Smooth muscle cell (in vitro differentiated cells): ENCODE results near the gene METTL22. TPM values are rescaled to one million over a fixed set of nuclear protein-coding genes. Genes with fewer than 3 reads are reported as not detected.

Experiments used
- DNase-seq: peaks from one replicate; lab custom pipeline; 2025; ENCODE audit not compliant: unreplicated experiment; lab: John Stamatoyannopoulos, UW
- H2AFZ ChIP-seq: fragments of 200-600 bp; sonication (generic); 2 replicates; pipeline ENCODE4 v1.6.0; 2016; ENCODE audit warnings: antibody characterized with exemption, low read depth, mild to moderate bottlenecking
- H3F3A ChIP-seq: fragments of 200-600 bp; sonication (generic); 2 replicates; pipeline ENCODE4 v1.6.0; 2017; ENCODE audit warnings: antibody characterized with exemption, low read depth
- H3K27ac ChIP-seq: fragments of 200-600 bp; sonication (generic); 2 replicates; pipeline ENCODE4 v1.5.1; 2016; ENCODE audit warnings: low read depth, mild to moderate bottlenecking
- H3K27me3 ChIP-seq: fragments of 200-600 bp; sonication (generic); 2 replicates; pipeline ENCODE4 v1.6.1; 2016; ENCODE audit warnings: low read depth, mild to moderate bottlenecking
- H3K36me3 ChIP-seq: fragments of 200-600 bp; sonication (generic); 2 replicates; pipeline ENCODE4 v1.5.1; 2016; ENCODE audit warnings: low read depth
- H3K4me1 ChIP-seq: fragments of 200-600 bp; sonication (generic); 2 replicates; pipeline ENCODE4 v1.5.1; 2016; ENCODE audit warnings: low read depth
- H3K4me2 ChIP-seq: fragments of 200-600 bp; sonication (generic); 2 replicates; pipeline ENCODE4 v1.6.0; 2016; ENCODE audit warnings: mild to moderate bottlenecking
- H3K4me3 ChIP-seq: fragments of 200-600 bp; sonication (generic); 2 replicates; pipeline ENCODE4 v1.5.1; 2016; ENCODE audit warnings: mild to moderate bottlenecking
- H3K79me2 ChIP-seq: fragments of 200-600 bp; sonication (generic); 2 replicates; pipeline ENCODE4 v1.6.0; 2016; ENCODE audit warnings: low read depth, mild to moderate bottlenecking
- H3K9ac ChIP-seq: fragments of 200-600 bp; sonication (generic); 2 replicates; pipeline ENCODE4 v1.6.0; 2016; ENCODE audit warnings: low read depth
- H3K9me3 ChIP-seq: fragments of 200-600 bp; sonication (generic); replicated peaks from 2 replicates; pipeline ENCODE4 v1.5.1; 2016; ENCODE audit warnings: low read depth
- H4K20me1 ChIP-seq: fragments of 200-600 bp; sonication (generic); 2 replicates; pipeline ENCODE4 v1.6.0; 2016; ENCODE audit warnings: low read depth
- WGBS: methylation state at CpG from one replicate; pipeline ENCODE4 v1.1.7; 2016; ENCODE audit warnings: low lambda C conversion rate; 5-methylcytosine and 5-hydroxymethylcytosine counted together
- polyA plus RNA-seq: library from polyadenylated mRNA; unstranded; fragments of >200 nt; fragmentation: Nextera tagmentation; extraction: Ambion mirVana; gene quantifications from 2 replicates; pipeline ENCODE4 v1.2.1, GENCODE V29; 2016
- total RNA-seq: library from RNA; depleted of rRNA; stranded (reverse); fragments of >200 nt; gene quantifications from 2 replicates; pipeline ENCODE4 v1.2.3, GENCODE V29; 2014
- TF ChIP-seq, protein P1 (sequence below): fragments of 200-600 bp; sonication (generic); IDR thresholded peaks from 2 replicates; pipeline ENCODE4 v1.5.1; 2017; ENCODE audit warnings: borderline replicate concordance, mild to moderate bottlenecking, antibody characterized with exemption; ENCODE audit not compliant: insufficient read depth, poor library complexity, severe bottlenecking

The METTL22 gene
- total and polyA plus RNA-seq, 2 experiments from 2014 or later = 19.2 to 37.4 TPM

DNA sequence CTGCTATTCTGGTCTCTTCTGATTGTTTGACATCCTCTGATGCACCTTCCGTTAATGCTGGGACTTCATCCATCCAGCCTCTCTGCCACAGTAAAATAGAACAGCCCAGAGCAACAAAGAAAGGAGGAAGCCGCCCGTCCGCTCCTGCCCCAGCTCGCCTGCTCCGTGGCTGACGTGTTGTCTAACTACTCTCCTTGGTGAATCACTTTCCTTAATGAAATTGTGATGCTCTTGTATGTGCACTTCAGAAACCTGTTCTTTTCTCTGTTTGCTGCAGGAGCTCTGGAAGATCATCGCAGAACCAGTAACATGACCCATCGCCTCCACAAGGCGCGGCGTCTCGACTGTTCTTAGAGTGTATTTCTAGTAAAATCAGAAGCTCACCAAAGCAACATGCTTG lies 24.3 kb downstream of the METTL22 start:
- Histone ChIP-seq H3K27me3 (no peaks in the 10 kb centered on the region), H3K4me2 (no peak overlapping the region), H3K79me2 (no peaks in the 10 kb centered on the region), H3K4me3 (no peak overlapping the region), H3K27ac (no peak overlapping the region), H3F3A (no peaks in the 10 kb centered on the region), H4K20me1 (no peaks in the 10 kb centered on the region), H3K4me1 (no peaks in the 10 kb centered on the region), H2AFZ (no peak overlapping the region), H3K9me3 (no peaks in the 10 kb centered on the region), H3K36me3 (peaks cover 3% of the 10 kb centered on the region), H3K9ac (no peak overlapping the region)
- no peak for DNase-seq
- TF ChIP-seq, protein P1, sequence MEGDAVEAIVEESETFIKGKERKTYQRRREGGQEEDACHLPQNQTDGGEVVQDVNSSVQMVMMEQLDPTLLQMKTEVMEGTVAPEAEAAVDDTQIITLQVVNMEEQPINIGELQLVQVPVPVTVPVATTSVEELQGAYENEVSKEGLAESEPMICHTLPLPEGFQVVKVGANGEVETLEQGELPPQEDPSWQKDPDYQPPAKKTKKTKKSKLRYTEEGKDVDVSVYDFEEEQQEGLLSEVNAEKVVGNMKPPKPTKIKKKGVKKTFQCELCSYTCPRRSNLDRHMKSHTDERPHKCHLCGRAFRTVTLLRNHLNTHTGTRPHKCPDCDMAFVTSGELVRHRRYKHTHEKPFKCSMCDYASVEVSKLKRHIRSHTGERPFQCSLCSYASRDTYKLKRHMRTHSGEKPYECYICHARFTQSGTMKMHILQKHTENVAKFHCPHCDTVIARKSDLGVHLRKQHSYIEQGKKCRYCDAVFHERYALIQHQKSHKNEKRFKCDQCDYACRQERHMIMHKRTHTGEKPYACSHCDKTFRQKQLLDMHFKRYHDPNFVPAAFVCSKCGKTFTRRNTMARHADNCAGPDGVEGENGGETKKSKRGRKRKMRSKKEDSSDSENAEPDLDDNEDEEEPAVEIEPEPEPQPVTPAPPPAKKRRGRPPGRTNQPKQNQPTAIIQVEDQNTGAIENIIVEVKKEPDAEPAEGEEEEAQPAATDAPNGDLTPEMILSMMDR = no peak
- WGBS = 92% methylated on average over 13 of the region's 13 CpGs

DNA sequence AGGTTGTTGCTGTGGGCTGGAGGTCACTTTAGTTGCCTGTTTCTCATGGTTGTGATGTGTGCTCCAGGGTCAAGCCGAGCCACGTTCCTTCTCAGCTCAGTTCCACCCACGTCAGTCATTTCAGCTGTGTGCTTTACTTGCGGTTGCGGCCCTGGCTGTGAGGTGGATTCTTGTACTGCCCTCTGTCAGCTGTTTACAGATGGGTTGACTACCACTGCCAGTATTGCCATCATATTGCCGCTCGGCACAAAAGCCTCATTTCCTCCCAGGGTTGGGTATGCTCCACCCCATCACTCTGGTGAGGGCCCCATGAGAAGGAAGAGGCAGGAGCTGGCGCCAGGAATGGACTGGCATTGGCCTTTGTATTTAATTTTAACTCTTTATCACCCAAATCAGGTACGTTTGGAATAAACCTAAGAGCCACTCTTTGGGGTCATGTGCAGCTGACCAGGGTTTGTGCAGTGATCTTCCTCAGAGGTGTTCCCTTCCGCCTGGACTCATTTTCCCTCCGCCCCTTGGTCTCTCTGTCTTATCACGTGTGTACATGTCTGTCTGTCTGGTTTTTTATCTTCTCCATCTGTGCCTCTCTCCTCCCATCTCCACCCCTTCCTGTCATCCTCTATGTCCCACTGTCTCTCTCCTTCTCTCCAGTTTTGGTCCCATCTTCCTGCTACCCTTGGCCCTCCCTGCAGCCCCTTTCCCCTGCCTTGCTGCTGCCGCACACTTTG lies 25.0 kb downstream of the METTL22 start:
- no peak for DNase-seq
- H3F3A ChIP-seq = no peaks in the 10 kb centered on the region
- H3K27me3 ChIP-seq = no peaks in the 10 kb centered on the region
- WGBS = 90% methylated on average over 13 of the region's 13 CpGs
- TF ChIP-seq, protein P1 = no peak
- no peak overlapping the region for H3K4me2 ChIP-seq
- H2AFZ ChIP-seq = no peak overlapping the region
- H3K9me3 ChIP-seq = no peaks in the 10 kb centered on the region
- H3K79me2 ChIP-seq = no peaks in the 10 kb centered on the region
- H3K4me1 ChIP-seq = no peaks in the 10 kb centered on the region
- no peaks in the 10 kb centered on the region for H4K20me1 ChIP-seq
- H3K4me3 ChIP-seq = no peak overlapping the region
- peaks cover 3% of the 10 kb centered on the region for H3K36me3 ChIP-seq
- no peak overlapping the region for H3K9ac ChIP-seq
- no peak overlapping the region for H3K27ac ChIP-seq

DNA sequence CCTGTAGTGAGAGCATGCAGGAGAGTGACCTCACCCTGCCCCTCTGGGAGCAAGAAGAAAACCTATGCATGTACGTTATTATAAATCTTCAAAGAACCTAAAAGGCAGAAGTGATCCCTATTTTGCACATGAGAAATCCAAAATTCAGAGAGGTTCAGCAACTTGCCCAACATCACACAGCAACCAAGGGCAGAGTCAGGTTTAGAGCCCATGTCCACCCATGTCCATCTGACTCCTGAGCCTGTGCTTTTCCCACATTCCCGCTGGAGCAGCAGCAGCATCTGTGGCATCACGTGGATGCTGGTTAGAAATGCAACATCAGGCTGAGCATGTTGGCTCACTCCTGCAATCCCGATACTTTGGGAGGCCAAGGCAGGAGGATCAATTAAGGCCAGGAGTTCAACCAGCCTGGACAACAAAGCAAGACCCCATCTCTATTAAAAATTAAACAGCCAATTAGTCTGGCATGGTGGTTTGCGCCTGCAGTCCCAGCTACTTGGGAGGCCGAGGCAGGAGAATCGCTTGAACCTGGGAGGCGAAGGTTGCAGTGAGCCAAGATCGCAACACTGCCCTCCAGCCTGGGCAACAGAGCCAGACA lies 26.3 kb downstream of the METTL22 start:
- no peaks in the 10 kb centered on the region for H4K20me1 ChIP-seq
- TF ChIP-seq, protein P1 = no peak
- no peak overlapping the region for H3K9ac ChIP-seq
- peaks cover 3% of the 10 kb centered on the region for H3K36me3 ChIP-seq
- H3K27ac ChIP-seq = no peak overlapping the region
- H3K4me2 ChIP-seq = no peak overlapping the region
- no peaks in the 10 kb centered on the region for H3K79me2 ChIP-seq
- no peak overlapping the region for H2AFZ ChIP-seq
- no peaks in the 10 kb centered on the region for H3K27me3 ChIP-seq
- H3K9me3 ChIP-seq = no peaks in the 10 kb centered on the region
- 76% methylated on average over 9 of the region's 9 CpGs for WGBS
- no peaks in the 10 kb centered on the region for H3K4me1 ChIP-seq
- no peak overlapping the region for H3K4me3 ChIP-seq
- DNase-seq = no peak
- no peaks in the 10 kb centered on the region for H3F3A ChIP-seq
